Kidney (tissue), 14 donors: ENCODE measurements around the gene BCAR1. TPM values are rescaled to one million over a fixed set of nuclear protein-coding genes. Genes with fewer than 3 reads are reported as not detected.
A peak's percentile ranks its signal among the peaks of the same experiment; 100 is the strongest.

Source experiments
- DNase-seq, 5 donors: peaks; one replicate each; pipeline ENCODE4 v3.0.0-alpha.2; 2013 to 2020
- FAIRE-seq: peaks from 2 replicates; lab custom pipeline; 2012; peaks lifted over from hg19 to GRCh38; lab: Jason Lieb, UNC
- H3K27ac ChIP-seq, 2 donors: one replicate each; pipeline ENCODE4 v1.7.0; 2013; ENCODE audit warnings: low read depth in 2 of 2, low read length in 2 of 2, inconsistent platforms in 1 of 2
- H3K27me3 ChIP-seq: one replicate; pipeline ENCODE4 v1.7.1; 2013; ENCODE audit warnings: low read length, inconsistent platforms; ENCODE audit not compliant: control insufficient read depth, insufficient read depth
- H3K36me3 ChIP-seq, 3 donors: one replicate each; pipeline versions ENCODE4 v1.7.0 to v1.7.1; 2013; ENCODE audit warnings: low read length in 3 of 3, control low read depth in 1 of 3, inconsistent platforms in 1 of 3; ENCODE audit not compliant: insufficient read depth in 3 of 3, control insufficient read depth in 2 of 3
- H3K4me1 ChIP-seq, 3 donors: one replicate each; pipeline versions ENCODE4 v1.7.0 to v1.7.1; 2013; ENCODE audit warnings: low read length in 3 of 3, inconsistent platforms in 1 of 3, low read depth in 1 of 3; ENCODE audit not compliant: control insufficient read depth in 2 of 3, insufficient read depth in 2 of 3
- H3K4me3 ChIP-seq, 3 donors: one replicate each; pipeline versions ENCODE4 v1.7.0 to v1.8.1; 2013; ENCODE audit warnings: low read length in 3 of 3, control low read depth in 1 of 3, inconsistent platforms in 1 of 3
- H3K9ac ChIP-seq, 3 donors: one replicate each; pipeline versions ENCODE4 v1.7.0 to v1.7.1; 2013; ENCODE audit warnings: low read length in 3 of 3, control low read depth in 1 of 3, inconsistent platforms in 1 of 3
- H3K9me3 ChIP-seq, 3 donors: one replicate each; pipeline versions ENCODE4 v1.7.0 to v1.7.1; 2013; ENCODE audit warnings: low read length in 3 of 3, control low read depth in 1 of 3, inconsistent platforms in 1 of 3; ENCODE audit not compliant: control insufficient read depth in 2 of 3, insufficient read depth in 1 of 3
- CTCF ChIP-seq: IDR thresholded peaks from 3 replicates; pipeline ENCODE4 v1.5.1; 2012; ENCODE audit warnings: mild to moderate bottlenecking, moderate library complexity, borderline replicate concordance; ENCODE audit not compliant: insufficient read depth; ENCODE audit errors: extremely low read depth
- intact Hi-C: fragments of 100-400 bp; cut with DNase I; formaldehyde crosslinking; loops from one replicate; pipeline ENCODE4 v1.11.1; 2022
- polyA plus RNA-seq: library from polyadenylated mRNA; stranded (reverse); fragments of 350-450 nt; fragmentation: Illumina TruSeq; extraction: RNeasy Lipid Tissue Mini Kit (QIAGEN cat#74804); gene quantifications from one replicate; pipeline ENCODE4 v1.2.3, GENCODE V29; 2014; ENCODE audit warnings: low read depth, low replicate concordance; ENCODE audit not compliant: insufficient read depth
- total RNA-seq: library from RNA; stranded (reverse); fragmentation: NEBNext Ultra II Directional; extraction: Animal tissue kit (Norgen Biotek cat#: 25700); gene quantifications from one replicate; pipeline ENCODE4 v1.2.1, GENCODE V29; 2021
- donor health status: control.
- donor health status: control.
- donor health status: control.
- donor health status: control.
- donor health status: control.
- donor health status: DM: yes; HTN: yes; CAD: no.
- donor health status: Normal renal cell carcinoma (clear cell type).

The BCAR1 gene
- total and polyA plus RNA-seq, 2 donors from 2014 or later: 69.1 to 123 TPM

- TF ChIP-seq CTCF: no peak
- peak in 1 of 5 donors; percentile 74 for DNase-seq
- no peak for FAIRE-seq
- Histone ChIP-seq H3K9me3 (no peaks in the 10 kb centered on the region), H3K36me3 (peaks cover 5 to 48% (median 20%) of the 10 kb centered on the region in 3 donors), H3K4me1 (peaks cover 0 to 37% (median 16%) of the 10 kb centered on the region in 3 donors), H3K27me3 (no peaks in the 10 kb centered on the region), H3K27ac (peak overlapping the region; percentile 69 to 71), H3K4me3 (no peak overlapping the region), H3K9ac (peak overlapping the region in 1 of 3 donors; percentile 12)
- intact Hi-C loops: no loop called here
Observed at GRCh38 chr16:75239542-75240122, 11.8 kb downstream of the BCAR1 start.

- FAIRE-seq (no peak), DNase-seq (no peak)
- intact Hi-C loops: no loop called here
- peak overlapping the region; percentile 71 to 74 for H3K27ac ChIP-seq
- H3K9ac ChIP-seq: no peak overlapping the region
- no peaks in the 10 kb centered on the region for H3K27me3 ChIP-seq
- H3K36me3 ChIP-seq: peaks cover 5 to 50% (median 20%) of the 10 kb centered on the region in 3 donors
- peaks cover 0 to 36% (median 13%) of the 10 kb centered on the region in 3 donors for H3K4me1 ChIP-seq
- no peak overlapping the region for H3K4me3 ChIP-seq
- no peak for TF ChIP-seq CTCF
- H3K9me3 ChIP-seq: no peaks in the 10 kb centered on the region
Observed at GRCh38 chr16:75238853-75239541, 12.4 kb downstream of the BCAR1 start.

- Histone ChIP-seq H3K4me1 (peaks cover 0 to 31% (median 13%) of the 10 kb centered on the region in 3 donors), H3K9me3 (no peaks in the 10 kb centered on the region), H3K9ac (no peak overlapping the region), H3K27me3 (no peaks in the 10 kb centered on the region), H3K4me3 (no peak overlapping the region), H3K27ac (peak overlapping the region; percentile 71 to 74), H3K36me3 (peaks cover 5 to 52% (median 21%) of the 10 kb centered on the region in 3 donors)
- no peak for TF ChIP-seq CTCF
- FAIRE-seq (no peak), DNase-seq (peak in 3 of 5 donors; percentile 61 to 91 (median 63))
- intact Hi-C loops: no loop called here
Observed at GRCh38 chr16:75238132-75238852, 13.1 kb downstream of the BCAR1 start.
